GM21786 (cell line): ENCODE measurements around the gene GRIK3.

ENCODE experiments used
- ATAC-seq: cut with Tn5 transposase; IDR thresholded peaks from one replicate; pipeline ENCODE4 v1.9.1; 2021; ENCODE audit not compliant: unreplicated experiment

The GRIK3 gene

DNA sequence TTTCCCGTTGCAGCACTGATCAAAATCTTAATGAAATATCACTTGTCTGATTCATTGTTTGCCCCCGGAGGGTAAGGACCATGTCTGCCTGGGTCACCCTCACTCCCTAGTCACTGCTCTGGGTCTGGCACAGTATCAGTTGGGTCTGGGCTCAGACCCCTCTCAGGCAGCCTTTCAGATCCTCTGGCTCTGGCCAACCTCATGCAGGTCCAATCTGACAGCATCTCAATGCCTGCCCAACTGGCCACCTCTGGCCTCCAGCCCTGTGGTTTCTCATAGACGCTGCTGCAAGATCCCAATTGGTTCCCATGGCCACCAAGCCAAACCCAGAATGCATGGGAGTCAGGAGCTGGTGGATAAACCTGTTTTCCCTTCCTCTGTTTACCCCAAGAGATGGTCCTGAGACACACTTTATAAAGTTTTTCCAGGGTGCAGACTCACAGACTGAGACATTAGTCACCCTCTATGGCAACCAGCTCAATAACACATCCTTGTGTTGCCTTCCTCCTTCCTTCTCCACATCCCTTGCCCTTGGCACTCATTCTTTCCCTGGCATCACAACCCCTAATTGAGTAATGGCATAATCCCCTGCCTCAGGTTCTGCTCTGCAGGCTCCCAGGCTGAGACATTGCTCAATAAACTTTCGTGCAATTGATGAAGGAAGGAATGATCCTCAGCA, 199.2 kb downstream of the GRIK3 start:
- ATAC-seq, result no peak

- no peak for ATAC-seq
Observed at GRCh38 chr1:36834586-36834985, 199.7 kb downstream of the GRIK3 start.

DNA sequence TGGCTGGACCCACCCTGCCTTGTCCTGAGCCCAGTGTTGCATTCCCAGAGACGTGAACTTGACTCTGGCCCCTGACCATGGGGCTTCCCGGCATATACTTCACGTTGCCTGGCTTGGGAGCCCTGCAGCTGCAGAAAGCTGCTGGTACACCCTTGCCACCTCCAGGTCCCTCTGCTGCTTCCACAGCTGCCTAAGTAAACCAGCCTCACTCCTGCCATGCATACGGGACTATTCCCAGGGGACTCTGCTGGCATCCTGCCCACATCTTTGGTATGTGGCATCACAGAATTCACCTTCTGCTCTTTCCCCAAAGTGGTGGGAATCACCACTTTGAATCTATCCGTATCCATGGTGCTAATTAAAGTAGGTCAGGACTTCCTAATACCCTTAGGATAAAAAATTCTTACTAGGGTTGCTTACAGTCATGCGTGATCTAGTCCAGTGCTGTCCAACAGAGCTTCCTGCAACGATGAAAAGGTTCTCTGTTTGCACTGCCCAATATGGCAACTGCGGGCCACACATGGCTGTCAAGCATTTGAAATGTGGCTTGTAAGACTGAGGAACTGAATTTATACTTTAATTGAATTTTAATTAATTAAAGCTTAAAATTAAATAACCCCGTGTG, 203.0 kb downstream of the GRIK3 start:
- no peak for ATAC-seq

- ATAC-seq, result no peak
Observed at GRCh38 chr1:36829961-36830360, 204.4 kb downstream of the GRIK3 start.

DNA sequence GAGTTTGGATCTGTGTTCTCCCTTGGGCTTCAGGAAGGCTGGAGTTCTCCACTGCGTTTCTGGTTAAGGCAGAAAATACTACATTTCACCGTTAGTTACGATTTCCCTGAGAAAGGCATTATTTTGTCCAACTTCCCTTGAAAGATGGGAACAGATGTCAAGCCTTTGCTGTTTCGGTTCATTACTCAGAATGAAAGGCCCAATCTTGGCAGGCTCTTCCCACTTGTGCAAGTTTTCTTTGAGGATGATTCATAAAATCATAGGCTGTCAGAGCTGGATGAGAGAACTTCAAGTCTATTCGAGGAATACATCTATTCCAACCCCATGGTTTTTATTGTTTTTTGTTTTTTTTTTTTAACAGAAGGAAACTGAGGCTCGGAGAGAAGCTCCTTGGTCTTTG, 205.2 kb downstream of the GRIK3 start:
- no peak for ATAC-seq

DNA sequence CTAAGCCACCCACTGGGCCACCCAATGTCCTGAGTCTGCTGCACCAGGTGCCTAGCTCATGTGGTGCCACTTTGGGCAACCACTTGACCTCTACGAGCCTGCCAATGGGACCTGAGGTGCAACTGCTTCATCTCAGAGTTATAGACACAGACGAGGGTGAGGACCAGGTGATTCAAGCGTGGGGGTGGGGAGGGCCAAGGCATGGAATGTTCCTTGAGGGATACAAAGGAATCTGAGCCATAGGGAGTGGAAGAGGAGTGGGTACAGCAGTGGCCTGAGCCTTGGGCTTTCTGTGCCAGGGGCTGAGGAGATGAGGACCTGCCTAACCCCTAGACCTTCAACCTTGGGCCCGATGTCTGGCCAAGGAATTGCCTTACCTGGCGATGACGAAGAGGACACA, 209.1 kb downstream of the GRIK3 start:
- ATAC-seq, result no peak

GRCh38 chr1:36824390-36824861, 209.9 kb downstream of the GRIK3 start:
- ATAC-seq, result no peak

DNA sequence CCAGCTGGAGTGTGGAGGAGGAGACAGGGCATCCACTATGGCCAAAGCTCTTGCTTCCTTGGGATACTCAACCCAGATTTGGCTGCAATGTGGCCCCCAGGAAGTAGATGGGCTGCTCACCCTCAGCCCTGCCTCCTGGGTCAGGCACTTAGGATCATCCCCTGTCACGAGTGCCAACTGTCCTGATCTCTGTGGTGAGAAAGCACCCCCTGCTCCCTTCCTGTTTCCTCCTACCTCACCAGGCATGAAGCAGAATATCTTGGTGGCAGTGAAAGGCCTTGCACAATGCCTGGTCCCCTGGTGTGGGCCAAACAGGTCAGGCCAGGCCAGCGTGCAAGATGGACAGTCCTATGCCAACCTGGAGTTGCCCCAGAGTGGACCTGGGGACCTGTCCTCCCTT, 211.7 kb downstream of the GRIK3 start:
- no peak for ATAC-seq

DNA sequence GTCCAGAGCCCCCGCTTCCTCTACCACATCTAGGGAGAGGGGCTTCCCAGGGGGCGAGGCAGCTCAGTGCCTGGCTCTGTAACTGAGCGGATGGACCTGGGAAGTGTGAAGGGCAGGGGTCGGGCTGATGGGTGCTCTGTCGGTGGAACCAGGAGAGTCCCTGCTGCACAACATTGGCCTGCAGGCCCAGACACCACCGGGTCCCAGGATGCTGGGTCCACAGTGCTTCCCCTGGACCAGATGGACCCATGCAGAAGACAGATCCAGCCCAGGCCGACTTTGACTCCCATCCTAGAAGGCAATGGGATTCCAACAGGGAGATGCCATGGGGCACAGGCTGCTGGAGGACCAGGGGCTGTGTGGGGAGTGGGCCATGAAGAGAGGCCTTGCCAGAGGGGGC, 212.9 kb downstream of the GRIK3 start:
- no peak for ATAC-seq

DNA sequence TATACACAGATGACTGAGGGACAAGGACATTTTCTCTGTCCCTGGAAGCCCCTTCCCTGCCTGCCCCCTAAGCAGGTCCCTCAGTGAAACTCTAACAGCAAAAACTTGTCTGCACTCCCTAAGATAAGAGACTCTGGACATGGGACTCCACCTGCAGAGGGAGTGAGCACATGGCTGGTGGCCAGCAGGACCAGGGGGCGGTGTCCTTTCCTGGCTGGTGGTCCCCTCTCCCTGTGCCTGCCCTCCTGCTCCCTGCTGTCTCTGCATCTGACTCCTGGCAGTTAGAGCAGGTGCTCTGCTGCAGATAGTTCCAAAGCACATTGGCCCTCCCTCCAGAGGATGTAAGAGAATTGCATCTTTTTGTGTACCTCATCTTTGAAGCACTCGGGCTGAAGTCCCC, 215.5 kb downstream of the GRIK3 start:
- ATAC-seq, result no peak

DNA sequence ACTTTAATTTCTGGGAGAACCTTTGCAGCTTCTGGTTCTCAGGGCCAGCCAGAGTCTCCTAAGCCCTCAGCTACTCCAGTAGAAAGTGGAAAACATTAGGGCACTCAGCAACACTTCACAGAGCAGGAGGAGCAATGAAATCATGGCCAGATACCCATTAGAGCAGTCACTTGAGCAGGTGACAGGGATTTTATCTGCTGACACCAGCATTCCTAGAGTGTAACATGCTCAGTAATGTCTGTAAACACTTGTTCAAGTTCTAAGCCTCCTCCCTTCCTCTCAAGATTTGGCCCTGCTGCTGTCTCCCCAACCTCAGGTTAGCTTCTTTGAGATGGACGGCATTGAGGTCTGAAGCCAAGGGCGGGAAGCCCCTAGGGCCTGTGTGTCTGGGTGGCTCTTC, 218.0 kb downstream of the GRIK3 start:
- ATAC-seq, result no peak

- no peak for ATAC-seq
Observed at GRCh38 chr1:36814774-36815173, 219.5 kb downstream of the GRIK3 start.

- ATAC-seq, result no peak
Observed at GRCh38 chr1:36814083-36814482, 220.2 kb downstream of the GRIK3 start.

GRCh38 chr1:36807262-36807661, 227.1 kb downstream of the GRIK3 start:
- no peak for ATAC-seq

- ATAC-seq, result no peak
Observed at GRCh38 chr1:36805979-36806640, 228.2 kb downstream of the GRIK3 start.

DNA sequence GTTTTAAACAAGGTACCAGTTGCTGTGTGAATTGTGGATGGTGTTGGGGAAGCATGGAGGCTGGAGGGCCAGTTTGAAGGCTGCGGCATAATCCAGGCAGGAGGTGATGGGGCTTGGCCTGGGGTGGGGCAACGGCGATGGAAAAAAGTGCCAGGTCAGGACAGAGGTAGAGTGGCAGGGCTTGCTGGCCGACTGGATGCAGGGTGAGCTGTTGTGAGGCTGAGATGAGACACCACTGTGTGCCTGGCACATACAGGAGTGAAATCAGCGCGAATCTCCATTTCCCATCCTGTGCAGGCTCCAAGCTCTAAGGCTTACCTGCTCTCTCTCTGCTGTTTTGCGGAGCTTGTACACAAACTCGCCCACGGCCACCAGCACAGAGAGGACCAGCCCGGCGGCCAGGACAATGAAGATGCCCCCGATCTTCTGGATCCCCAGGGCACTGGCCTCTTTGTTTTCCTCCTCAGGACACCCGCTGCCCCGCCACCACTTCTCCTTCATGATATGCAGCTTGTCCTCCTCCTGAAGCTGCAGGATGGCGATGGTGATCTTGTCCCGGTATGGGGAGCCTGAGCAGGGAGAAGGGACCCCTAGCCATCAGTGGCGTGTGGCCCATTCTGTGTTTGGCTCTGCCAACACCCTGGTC, 229.5 kb downstream of the GRIK3 start:
- no peak for ATAC-seq

DNA sequence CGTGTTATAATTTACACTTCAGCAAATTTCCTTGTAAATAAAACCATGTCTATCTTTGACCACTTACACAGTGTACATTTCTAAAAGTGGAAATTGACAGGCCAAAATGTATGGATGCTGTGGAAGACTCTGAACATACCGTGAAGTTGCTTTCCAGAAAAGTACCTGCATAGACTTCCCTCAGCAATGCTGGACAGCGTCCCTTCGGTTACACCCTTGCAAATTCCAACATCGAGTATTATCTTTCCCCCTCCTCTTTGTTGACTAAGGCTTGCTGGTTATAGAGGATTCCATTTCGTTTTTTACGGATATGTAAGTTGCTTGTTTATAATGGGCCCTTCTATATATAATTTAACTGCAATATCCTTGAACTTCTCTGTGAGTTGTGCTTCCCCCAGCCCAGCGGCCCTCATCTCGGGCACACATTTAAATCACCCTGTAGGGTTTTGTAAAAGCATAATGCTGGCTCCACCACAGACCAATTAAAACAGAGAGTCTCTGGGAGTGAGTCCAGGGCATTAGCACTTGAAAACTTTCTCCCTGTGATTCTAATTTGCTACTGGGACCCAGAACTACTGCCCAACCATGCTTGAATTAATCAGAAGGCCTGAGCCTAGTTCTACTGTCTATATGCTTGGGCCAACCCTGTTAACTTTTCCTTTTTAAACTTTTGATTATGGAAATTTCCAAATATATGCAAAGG, 230.3 kb downstream of the GRIK3 start:
- no peak for ATAC-seq

DNA sequence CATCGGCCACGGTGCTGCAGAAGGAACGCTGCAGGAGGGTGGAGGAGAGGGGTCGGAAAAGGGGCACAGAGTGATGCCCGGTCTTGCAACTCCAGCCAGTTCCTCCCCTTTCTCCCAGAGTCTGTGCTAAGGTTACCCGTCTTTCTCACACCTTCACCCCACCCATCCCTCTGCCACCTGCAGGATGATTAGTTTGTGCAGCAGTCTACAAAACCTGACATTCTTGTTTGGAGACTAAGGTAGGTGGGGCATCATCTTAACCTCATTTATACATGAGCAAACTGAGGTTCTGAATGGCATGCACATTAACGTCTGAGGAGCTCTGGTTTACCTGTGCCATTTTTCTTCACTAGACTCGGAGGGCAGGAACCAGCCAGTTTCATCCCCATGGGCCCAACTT, 232.3 kb downstream of the GRIK3 start:
- ATAC-seq, result no peak

DNA sequence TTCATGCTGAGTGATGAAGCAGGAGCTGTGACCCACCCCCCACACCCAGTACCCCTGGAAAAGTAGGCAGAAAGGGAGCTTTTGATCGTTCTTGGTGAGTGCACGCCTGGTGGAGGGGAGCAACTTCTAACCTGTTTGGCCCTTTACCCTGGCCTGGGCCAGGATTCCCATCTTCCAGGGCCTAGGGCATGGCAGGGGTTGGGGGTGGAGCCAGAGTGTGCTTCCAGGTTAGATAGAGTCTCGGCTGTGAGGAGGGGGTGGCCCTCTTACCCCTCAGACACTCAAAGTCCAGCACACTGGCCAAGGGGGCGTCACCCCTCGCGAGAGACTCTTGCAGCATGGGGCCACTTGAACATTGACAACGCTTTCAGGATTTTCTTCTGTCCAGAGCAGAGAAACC, 236.6 kb downstream of the GRIK3 start:
- no peak for ATAC-seq

GRCh38 chr1:36796733-36797132, 237.6 kb downstream of the GRIK3 start:
- no peak for ATAC-seq

DNA sequence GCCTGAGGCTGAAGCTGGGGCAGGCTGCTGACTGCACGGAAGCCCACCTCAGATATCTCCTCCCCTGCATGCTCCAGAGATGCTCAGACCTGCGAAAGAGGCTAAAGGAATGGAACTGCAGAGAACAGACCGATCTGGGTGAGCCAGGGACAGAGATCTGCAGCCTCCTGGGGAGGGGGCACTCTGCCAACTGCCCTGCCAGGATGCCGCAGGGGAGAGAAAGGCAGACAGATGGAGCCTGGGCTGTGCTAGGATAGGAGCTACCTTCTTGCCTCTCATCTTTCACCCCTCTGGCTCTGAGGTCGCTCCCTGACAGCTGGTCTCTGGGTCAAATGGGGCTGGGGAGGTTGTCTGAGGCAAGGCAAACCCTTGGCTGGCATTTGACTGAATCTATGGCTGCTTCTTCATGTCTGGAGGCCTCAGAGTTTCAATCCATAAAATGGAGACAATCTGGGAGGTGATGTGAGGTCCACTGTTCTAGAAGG, 238.2 kb downstream of the GRIK3 start:
- ATAC-seq, result no peak
